Type B pancreatic cell (in vitro differentiated cells): ENCODE data around the gene SLK. TPM values are rescaled to one million over a fixed set of nuclear protein-coding genes. Genes with fewer than 3 reads are reported as not detected.

Experiments used
- DNase-seq: peaks from one replicate; pipeline ENCODE4 v3.0.0; 2021; ENCODE audit warnings: mixed read lengths; ENCODE audit not compliant: unreplicated experiment; ENCODE audit errors: extremely low spot score
- H3K27ac Mint-ChIP-seq: 2 replicates; pipeline ENCODE4 v1.8.0; 2021; ENCODE audit warnings: mild to moderate bottlenecking, mixed read lengths
- H3K27me3 Mint-ChIP-seq: 2 replicates; pipeline ENCODE4 v1.8.0; 2021; ENCODE audit warnings: mixed read lengths
- H3K36me3 Mint-ChIP-seq: 2 replicates; pipeline ENCODE4 v1.8.0; 2021; ENCODE audit warnings: mixed read lengths
- H3K4me1 Mint-ChIP-seq: one replicate; pipeline ENCODE4 v1.8.0; 2021; ENCODE audit warnings: mixed read lengths; ENCODE audit not compliant: unreplicated experiment
- H3K4me3 Mint-ChIP-seq: 2 replicates; pipeline ENCODE4 v1.8.0; 2021; ENCODE audit warnings: mild to moderate bottlenecking, mixed read lengths
- H3K9me3 Mint-ChIP-seq: 2 replicates; pipeline ENCODE4 v1.8.0; 2021; ENCODE audit warnings: mixed read lengths
- CTCF ChIP-seq: fragments of 200-600 bp; sonication (generic); conservative IDR thresholded peaks from 2 replicates; pipeline ENCODE4 v1.5.0; 2021; ENCODE audit warnings: antibody characterized with exemption, mild to moderate bottlenecking
- total RNA-seq: library from RNA; stranded (reverse); gene quantifications from 2 replicates; pipeline ENCODE4 v1.2.1, GENCODE V29; 2021; ENCODE audit warnings: low replicate concordance

SLK gene
- total RNA-seq, 1 donor from 2014 or later: 61.6 TPM

GRCh38 chr10:104056619-104057273 lies 89.8 kb downstream of the SLK start:
- no peak overlapping the region for H3K4me3 Mint-ChIP-seq
- peaks cover 7% of the 10 kb centered on the region for H3K4me1 Mint-ChIP-seq
- H3K27ac Mint-ChIP-seq: no peak overlapping the region
- no peaks in the 10 kb centered on the region for H3K27me3 Mint-ChIP-seq
- no peak for DNase-seq
- TF ChIP-seq CTCF: no peak
- no peaks in the 10 kb centered on the region for H3K9me3 Mint-ChIP-seq
- H3K36me3 Mint-ChIP-seq: no peaks in the 10 kb centered on the region

GRCh38 chr10:104057717-104058116 lies 90.8 kb downstream of the SLK start:
- H3K4me3 Mint-ChIP-seq: no peak overlapping the region
- H3K27me3 Mint-ChIP-seq: no peaks in the 10 kb centered on the region
- no peaks in the 10 kb centered on the region for H3K36me3 Mint-ChIP-seq
- no peak for DNase-seq
- no peaks in the 10 kb centered on the region for H3K9me3 Mint-ChIP-seq
- no peak for TF ChIP-seq CTCF
- peaks cover 7% of the 10 kb centered on the region for H3K4me1 Mint-ChIP-seq
- no peak overlapping the region for H3K27ac Mint-ChIP-seq

- no peaks in the 10 kb centered on the region for H3K9me3 Mint-ChIP-seq
- H3K27me3 Mint-ChIP-seq: no peaks in the 10 kb centered on the region
- no peaks in the 10 kb centered on the region for H3K4me1 Mint-ChIP-seq
- H3K4me3 Mint-ChIP-seq: no peak overlapping the region
- DNase-seq: no peak
- no peaks in the 10 kb centered on the region for H3K36me3 Mint-ChIP-seq
- H3K27ac Mint-ChIP-seq: no peak overlapping the region
- no peak for TF ChIP-seq CTCF
These were observed 92.4 kb downstream of the SLK start for GRCh38 chr10:104059364-104059763.

GRCh38 chr10:104061196-104061595 lies 94.3 kb downstream of the SLK start:
- H3K9me3 Mint-ChIP-seq: no peaks in the 10 kb centered on the region
- no peak for DNase-seq
- H3K36me3 Mint-ChIP-seq: no peaks in the 10 kb centered on the region
- no peak for TF ChIP-seq CTCF
- peaks cover 8% of the 10 kb centered on the region for H3K4me1 Mint-ChIP-seq
- no peak overlapping the region for H3K4me3 Mint-ChIP-seq
- no peak overlapping the region for H3K27ac Mint-ChIP-seq
- H3K27me3 Mint-ChIP-seq: peaks cover 3% of the 10 kb centered on the region

GRCh38 chr10:104065748-104066147 lies 98.8 kb downstream of the SLK start:
- Mint-ChIP-seq H3K27ac (no peak overlapping the region), H3K36me3 (no peaks in the 10 kb centered on the region), H3K9me3 (no peaks in the 10 kb centered on the region), H3K27me3 (peaks cover 11% of the 10 kb centered on the region), H3K4me1 (peaks cover 22% of the 10 kb centered on the region), H3K4me3 (no peak overlapping the region)
- no peak for DNase-seq
- no peak for TF ChIP-seq CTCF

- TF ChIP-seq CTCF: no peak
- Mint-ChIP-seq H3K9me3 (no peaks in the 10 kb centered on the region), H3K36me3 (peaks cover 3% of the 10 kb centered on the region), H3K27me3 (peaks cover 13% of the 10 kb centered on the region), H3K27ac (no peak overlapping the region), H3K4me1 (peaks cover 22% of the 10 kb centered on the region), H3K4me3 (no peak overlapping the region)
- no peak for DNase-seq
These were observed 100.0 kb downstream of the SLK start for GRCh38 chr10:104066945-104067344.
